Inflammatory macrophage treated with lipopolysaccharide for 4 hours (primary cell): ENCODE data around the gene PRSS35.
"Not testable (repeated sequence)": the region's sequence is repeated elsewhere in the genome, so short reads cannot be mapped to it uniquely, and the experiment has no call there.

Source experiments
- DNase-seq: peaks from one replicate; pipeline ENCODE4 v3.0.0-alpha.2; 2020

The PRSS35 gene

GRCh38 chr6:83518816-83519480 lies 6.6 kb downstream of the PRSS35 start:
- DNase-seq = peak; percentile 64

GRCh38 chr6:83536034-83536646 lies 23.8 kb downstream of the PRSS35 start:
- peak; percentile 60 for DNase-seq

- DNase-seq = no peak
Measured at GRCh38 chr6:83536647-83537589, 24.6 kb downstream of the PRSS35 start.

- DNase-seq = no peak
Measured at GRCh38 chr6:83539678-83540077, 27.3 kb downstream of the PRSS35 start.

GRCh38 chr6:83546636-83547035 lies 34.3 kb downstream of the PRSS35 start:
- DNase-seq = peak; percentile 44

- peak; percentile 5 for DNase-seq
Measured at GRCh38 chr6:83550482-83550881, 38.1 kb downstream of the PRSS35 start.

GRCh38 chr6:83551748-83552147 lies 39.4 kb downstream of the PRSS35 start:
- DNase-seq = not testable (repeated sequence)

- DNase-seq = no peak
Measured at GRCh38 chr6:83556871-83557270, 44.5 kb downstream of the PRSS35 start.

GRCh38 chr6:83558975-83559374 lies 46.6 kb downstream of the PRSS35 start:
- DNase-seq = no peak

GRCh38 chr6:83571663-83572185 lies 59.4 kb downstream of the PRSS35 start:
- DNase-seq = not testable (repeated sequence)

- DNase-seq = no peak
Measured at GRCh38 chr6:83574783-83575182, 62.4 kb downstream of the PRSS35 start.
